Measurements from ENCODE around the gene SLC22A6.

The SLC22A6 gene

DNA sequence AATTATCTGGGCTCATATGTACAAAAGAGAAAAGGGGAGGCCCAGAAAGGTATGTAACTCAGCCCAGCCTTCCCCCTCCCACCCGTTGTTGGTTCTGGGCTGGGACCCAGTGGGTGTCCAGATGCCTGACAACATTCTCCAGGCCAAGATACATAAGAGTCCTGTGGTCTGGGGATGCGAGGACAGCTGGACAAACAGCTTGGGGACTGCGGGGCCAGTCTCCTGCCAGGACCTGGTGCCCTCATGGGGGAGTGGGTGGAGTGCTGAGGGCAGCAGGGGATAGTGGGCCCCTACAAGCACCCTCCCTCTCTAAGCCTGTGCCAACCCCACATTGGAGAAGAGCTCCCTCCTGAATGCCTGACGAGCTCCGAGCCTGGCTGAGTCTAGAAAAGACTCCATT, 3.5 kb upstream of the SLC22A6 start:
- TF ChIP-seq, protein P1, sequence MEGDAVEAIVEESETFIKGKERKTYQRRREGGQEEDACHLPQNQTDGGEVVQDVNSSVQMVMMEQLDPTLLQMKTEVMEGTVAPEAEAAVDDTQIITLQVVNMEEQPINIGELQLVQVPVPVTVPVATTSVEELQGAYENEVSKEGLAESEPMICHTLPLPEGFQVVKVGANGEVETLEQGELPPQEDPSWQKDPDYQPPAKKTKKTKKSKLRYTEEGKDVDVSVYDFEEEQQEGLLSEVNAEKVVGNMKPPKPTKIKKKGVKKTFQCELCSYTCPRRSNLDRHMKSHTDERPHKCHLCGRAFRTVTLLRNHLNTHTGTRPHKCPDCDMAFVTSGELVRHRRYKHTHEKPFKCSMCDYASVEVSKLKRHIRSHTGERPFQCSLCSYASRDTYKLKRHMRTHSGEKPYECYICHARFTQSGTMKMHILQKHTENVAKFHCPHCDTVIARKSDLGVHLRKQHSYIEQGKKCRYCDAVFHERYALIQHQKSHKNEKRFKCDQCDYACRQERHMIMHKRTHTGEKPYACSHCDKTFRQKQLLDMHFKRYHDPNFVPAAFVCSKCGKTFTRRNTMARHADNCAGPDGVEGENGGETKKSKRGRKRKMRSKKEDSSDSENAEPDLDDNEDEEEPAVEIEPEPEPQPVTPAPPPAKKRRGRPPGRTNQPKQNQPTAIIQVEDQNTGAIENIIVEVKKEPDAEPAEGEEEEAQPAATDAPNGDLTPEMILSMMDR (IDR thresholded peaks at IDR 0.05; ENCODE audit: control insufficient read depth, extremely low read depth, insufficient read depth), result no peak
- no peak overlapping the region for H3K4me3 ChIP-seq (ENCODE audit: low read depth, low read length)
- no peak for DNase-seq (ENCODE audit: low read depth)

DNA sequence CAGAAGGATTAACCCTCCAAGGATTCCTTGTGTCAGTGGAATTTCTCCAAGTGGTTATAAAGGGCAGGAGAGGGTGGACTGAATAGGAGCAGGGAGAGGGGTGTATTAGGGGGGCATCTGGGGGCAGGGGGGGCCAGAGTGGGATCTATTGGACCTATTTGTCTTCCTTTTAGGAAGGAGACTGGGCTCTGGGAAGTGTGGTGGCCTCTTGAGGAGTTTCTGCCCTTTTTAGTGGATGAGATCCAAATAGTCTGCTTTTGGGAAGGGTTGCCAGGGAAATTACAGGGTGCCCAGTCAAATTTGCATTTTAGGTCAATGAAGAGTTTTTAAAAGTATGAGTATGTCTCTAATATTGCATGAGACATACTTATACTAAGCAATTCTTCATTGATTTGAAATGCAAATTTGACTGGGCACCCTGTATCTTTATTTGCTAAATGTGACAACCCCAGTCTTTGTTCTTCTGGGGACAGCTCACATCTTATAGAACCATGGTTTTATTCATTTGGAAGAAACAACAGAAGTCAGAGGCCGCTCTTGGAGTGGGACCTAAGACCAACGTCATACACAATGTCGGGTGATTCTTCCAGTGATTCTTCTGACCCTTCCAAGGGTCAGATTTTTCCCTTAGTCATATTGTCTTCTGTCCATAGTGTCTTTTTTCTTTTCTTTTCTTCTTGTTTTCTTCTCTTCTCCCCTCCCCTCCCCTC, 429 bp upstream of the SLC22A6 start:
- DNase-seq (ENCODE audit: low read depth), result no peak
- H3K4me3 ChIP-seq (ENCODE audit: low read depth, low read length), result no peak overlapping the region
- TF ChIP-seq, protein P1 (IDR thresholded peaks at IDR 0.05; ENCODE audit: control insufficient read depth, extremely low read depth, insufficient read depth), result no peak

DNA sequence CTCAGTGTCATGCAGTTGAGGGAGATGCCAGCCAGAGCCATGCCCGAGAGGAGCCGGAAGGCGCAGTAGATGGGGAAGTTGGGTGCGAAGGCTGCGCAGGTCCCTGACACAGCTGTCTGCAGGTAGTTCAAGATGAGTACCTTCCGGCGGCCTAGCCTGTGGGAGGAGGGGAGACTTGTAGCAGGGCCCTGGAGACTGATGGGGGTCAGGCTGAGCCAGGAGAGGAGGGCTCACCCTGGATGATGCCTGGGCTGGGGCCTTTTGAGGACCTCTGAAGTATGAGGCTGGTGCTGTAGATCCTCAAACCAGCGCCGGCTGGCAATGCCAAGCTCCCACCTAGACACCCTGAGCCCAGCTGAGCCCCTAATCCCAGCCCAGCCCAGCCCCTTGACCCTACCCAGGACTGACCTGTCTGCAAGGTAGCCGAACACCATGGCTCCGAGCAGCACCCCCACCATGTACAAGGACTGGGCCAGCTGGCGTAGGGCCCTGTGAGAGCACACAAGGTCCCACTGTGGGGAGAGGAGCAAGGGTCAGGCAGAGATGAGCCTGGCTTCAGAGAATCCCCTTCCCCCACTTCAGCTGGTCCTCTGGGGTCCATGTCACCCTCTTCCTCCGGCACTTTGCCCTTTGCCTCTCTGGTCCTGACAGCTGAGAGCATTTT, 1.1 kb downstream of the SLC22A6 start:
- TF ChIP-seq, protein P1 (IDR thresholded peaks at IDR 0.05; ENCODE audit: control insufficient read depth, extremely low read depth, insufficient read depth), result no peak
- no peak for DNase-seq (ENCODE audit: low read depth)
- H3K4me3 ChIP-seq (ENCODE audit: low read depth, low read length), result no peak overlapping the region

DNA sequence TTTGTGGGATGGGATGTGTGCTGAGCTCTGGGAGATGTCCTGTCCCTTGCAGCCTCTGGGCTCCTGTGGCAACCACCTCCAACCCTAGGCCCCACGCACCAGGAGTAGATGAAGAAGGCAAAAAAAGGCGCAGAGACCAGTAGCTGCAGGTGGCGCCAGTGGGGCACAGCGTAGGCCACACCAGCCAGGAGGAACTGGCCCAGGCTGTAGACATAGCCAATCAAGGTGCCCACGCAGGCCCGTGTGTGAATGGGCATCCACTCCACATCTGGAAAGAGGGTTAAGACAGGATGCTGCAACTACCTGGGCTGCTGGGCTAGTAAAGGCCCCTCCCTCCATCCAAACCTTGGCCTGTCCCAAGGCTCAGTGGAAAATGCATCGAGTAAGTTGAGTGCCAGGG, 3.0 kb downstream of the SLC22A6 start:
- no peak for DNase-seq (ENCODE audit: low read depth)
- TF ChIP-seq, protein P1 (IDR thresholded peaks at IDR 0.05; ENCODE audit: control insufficient read depth, extremely low read depth, insufficient read depth), result no peak
- no peak overlapping the region for H3K4me3 ChIP-seq (ENCODE audit: low read depth, low read length)

DNA sequence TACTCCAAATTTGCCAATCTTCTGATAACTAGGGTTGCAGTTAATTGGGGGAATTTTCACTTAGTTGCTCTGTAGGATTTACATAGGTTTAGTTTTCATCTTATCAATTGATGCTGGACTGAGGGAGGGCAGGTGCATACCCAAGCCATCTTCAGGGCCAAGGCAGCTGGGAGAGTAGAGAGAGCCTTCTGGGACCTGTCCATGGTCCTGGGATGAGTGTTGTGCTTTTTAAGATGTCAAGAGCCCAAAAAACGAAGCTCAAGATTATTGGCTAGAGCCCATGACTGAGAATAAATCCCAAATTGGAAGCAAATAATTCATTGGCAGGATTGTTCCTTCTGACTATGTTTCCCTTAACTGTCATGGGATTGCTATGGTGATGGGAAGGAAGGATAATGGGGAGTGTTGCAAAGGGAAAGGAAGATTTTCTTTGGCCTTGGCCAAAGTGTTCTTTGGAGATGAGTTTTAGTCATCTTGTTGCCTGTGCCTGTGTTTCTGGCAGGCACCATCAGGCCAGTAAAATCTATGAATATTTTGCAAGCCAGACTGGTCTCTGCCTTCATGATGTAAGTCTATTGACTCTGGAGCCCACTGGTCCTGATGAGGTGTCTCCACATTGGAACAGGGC, 4.5 kb downstream of the SLC22A6 start:
- no peak for DNase-seq (ENCODE audit: low read depth)
- H3K4me3 ChIP-seq (ENCODE audit: low read depth, low read length), result no peak overlapping the region
- TF ChIP-seq, protein P1 (IDR thresholded peaks at IDR 0.05; ENCODE audit: control insufficient read depth, extremely low read depth, insufficient read depth), result no peak

DNA sequence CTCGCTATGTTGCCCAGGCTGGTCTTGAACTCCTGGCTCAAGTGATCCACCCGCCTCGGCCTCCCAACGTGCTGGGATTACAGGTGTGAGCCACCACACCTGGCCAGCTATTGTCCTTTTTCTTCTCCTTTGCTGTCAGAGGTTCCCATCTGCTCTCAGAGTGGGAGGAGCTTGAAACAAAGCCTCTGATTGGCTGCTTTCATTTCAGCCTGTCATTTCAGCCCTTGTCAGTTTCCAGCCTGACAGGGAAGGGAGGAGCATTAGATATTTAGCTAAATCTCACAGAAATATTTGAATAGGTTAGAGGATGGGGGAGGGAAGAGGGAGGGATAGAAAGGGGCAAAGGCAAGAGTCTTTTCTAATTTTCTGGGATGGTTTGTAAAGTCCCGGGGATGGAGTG, 8.7 kb downstream of the SLC22A6 start:
- TF ChIP-seq, protein P1 (IDR thresholded peaks at IDR 0.05; ENCODE audit: control insufficient read depth, extremely low read depth, insufficient read depth), result no peak
- no peak overlapping the region for H3K4me3 ChIP-seq (ENCODE audit: low read depth, low read length)
- DNase-seq (ENCODE audit: low read depth), result no peak

Measured in LNCaP clone FGC (cell line).